CD4-positive, alpha-beta T cell treated with Interleukin-1 beta for 1 hour (primary cell): ENCODE data around the gene CFAP221.

ENCODE experiments used
- DNase-seq, 2 donors: peaks; one replicate each; pipeline ENCODE4 v3.0.0-alpha.2; 2020 to 2022

The CFAP221 gene

DNA sequence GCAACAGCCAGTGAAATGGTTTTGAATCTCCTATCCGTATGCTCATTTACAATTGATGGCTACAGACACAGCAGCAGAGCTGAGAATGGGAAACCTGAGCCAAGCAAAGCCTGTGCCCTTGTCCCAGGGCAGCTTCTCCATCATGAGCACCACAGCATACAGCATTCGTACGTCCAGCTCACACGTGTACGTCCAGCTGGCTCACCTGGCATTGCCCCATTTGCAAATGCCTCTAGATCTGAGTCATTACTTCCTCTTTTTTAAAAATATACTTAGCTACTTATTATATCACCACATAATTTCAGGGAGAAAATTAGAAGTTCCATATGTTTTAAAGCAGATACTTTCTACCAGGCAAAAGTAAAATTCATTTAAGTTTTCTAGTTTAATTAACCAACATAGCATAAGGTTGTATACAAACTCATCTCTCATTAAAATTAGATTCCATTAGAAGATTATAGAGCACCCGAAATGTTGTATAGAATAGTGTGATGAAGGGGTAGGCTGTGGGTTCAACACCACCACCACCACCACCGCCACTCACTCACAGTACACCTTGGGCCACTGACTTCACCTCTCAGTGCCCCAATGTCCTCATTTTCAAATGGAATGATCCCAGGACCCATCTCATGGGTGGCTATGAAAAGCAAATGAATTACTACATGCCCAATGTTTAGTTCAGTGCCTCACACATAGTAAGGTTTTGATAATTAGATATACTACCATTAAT is 103.4 kb downstream of the CFAP221 start:
- DNase-seq, result peak in 1 of 2 donors; percentile 30

DNA sequence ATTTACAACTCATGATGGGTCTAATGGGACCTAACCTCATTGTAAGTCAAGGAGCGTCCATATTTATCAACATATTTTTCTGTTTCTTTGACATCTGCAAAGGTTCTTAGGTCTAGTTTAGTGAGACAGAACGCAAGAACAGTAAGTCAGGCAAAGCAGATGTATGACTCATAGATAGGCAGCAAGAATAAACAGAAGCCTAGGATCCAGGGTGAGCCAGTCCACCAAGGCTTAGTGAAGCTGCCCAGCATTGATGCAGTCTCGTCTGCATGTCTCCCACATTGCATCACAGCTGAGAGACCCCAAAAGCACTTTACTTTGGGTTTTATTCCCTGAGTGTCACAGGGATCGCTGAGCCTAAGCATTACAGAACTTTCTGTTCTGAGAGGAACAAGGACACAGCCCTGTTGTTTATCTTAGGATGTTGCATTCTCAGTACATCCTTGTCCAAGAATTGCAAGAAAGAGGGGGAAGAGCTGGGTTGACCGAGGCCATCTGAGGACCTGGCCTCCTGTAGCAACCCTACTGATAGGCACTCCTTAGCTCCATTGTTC is 105.2 kb downstream of the CFAP221 start:
- no peak for DNase-seq

DNA sequence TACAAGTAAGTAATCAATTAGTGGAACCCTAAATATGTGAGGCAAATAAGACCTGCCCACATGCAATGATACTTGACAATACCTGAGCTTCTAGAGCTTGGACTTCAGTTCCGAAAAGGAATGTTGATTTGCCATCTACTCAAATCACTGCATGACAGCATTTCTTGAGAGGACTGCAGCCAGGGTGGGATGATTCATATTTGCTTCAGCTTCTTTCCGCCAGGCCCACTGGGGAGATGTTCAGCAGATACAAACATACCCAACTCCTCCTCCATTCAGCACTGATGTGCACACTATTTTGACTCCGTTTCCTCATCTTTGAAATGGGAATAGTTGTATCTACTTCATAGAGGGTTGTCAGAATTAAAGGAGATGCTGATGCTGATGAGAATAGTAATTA is 106.0 kb downstream of the CFAP221 start:
- no peak for DNase-seq

DNA sequence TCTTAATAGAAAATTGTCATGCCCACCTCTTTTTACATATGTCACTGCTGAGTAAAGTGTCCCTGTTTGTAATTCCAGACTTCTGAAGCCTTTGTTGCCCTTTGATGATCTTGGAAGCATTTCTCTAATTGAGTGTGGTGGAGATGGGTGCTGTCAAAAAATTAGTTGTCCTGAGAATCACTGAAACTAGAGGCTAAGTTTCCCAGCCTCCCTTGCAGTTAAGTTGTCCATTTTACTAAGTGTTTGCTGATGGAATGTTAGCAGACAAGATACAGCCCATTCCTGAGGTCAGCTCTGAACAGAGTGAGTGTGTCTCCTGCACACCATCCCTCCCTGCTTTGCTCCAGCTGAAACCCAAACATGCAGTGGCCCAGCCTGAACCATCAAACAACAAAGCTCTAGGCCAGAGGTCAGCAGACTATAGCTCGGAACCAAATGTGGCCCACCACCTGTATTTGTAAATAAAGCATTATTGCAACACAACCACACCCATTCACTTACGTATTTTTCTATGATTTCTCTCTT is 106.7 kb downstream of the CFAP221 start:
- DNase-seq, result no peak

GRCh38 chr2:119657466-119658145 is 113.4 kb downstream of the CFAP221 start:
- no peak for DNase-seq

DNA sequence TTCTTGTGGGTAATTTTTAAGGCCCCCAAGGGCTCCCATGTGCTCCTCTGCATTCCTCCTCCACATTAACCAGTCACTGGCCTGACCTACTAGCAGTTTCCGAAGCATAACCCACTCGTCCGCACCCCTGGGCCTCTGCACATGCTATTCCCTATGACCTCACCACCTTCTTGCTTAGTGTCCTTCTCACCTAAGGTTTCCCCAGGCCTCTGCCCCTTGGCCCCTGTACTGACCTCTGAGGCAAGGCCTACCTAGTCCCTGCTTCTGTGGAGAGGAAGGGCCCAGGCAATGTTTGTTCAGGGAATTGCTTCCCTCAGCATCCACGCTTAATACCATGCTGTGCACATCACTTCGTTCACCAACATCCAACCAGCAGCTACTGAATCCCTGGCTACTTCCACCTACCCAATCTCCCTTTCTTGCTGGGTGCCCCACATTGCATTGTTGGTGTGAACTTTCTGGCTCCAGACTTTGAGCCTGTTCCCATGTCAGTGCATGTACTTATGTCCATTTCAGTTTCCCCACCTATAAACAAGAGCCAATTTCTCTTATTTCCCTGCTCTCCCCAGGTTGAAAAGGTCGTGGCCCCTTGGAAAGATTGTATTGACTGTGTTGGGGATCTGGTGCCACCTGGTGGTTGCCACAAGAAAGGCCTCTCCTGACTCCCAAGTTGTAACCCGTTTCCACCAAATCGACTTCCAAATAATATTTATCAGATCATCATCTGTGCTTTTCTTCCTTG is 115.5 kb downstream of the CFAP221 start:
- peak; percentile 16 to 31 for DNase-seq

DNA sequence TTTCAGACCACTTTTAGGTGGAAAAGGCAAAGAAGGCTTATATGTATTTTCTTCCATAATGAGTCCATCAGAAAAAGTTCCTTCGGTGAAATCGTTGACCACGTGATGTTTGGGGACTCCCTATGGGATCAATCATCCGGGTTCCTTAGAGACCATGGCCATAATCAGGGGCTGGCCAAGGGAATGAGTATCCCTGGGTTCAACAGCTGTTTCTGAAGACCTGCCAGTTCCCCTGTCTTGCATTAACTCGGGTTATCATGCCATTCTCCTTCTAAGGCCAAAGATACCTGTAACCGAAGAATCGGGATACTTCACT is 116.1 kb downstream of the CFAP221 start:
- no peak for DNase-seq

- no peak for DNase-seq
These were observed 118.0 kb downstream of the CFAP221 start for GRCh38 chr2:119662297-119662696.

DNA sequence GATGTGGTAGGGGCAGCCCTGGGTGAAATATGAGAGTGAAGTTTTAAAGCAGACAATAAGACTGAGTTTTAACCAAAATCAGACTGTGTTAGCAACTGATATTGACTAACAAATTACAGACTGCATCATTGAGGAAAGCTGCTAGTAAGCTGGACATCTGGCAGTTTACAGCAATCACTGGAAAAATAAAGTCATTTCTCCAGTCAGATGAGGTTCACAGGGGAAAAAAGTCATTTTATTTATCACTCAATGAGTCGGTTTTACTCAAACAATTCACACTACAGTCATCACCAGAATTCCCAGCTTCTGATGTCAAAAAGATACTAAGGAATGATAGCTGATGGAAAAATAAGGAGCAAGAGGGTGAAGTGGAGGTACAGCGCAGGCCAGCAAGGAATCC is 124.3 kb downstream of the CFAP221 start:
- no peak for DNase-seq

GRCh38 chr2:119671016-119671415 is 126.8 kb downstream of the CFAP221 start:
- DNase-seq, result no peak

DNA sequence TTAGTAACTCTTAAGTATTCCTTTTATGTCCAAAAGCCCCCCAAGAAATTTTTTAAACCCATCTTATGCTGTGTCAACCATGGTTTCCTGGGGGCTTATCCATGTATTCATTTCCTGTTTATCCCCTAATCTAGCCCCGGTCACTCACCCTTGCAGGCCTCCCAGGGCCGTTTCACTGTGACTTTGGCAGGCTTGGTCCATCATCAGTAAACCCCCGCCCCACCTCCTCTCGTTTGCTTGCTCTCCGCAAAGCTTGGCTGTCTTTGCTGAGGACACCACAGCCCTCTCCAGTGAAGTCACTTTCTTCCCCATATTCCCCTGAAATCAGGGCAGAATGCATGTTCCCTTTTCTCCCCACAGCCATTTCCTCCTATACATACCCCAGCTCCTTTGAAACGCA is 127.5 kb downstream of the CFAP221 start:
- DNase-seq, result no peak

DNA sequence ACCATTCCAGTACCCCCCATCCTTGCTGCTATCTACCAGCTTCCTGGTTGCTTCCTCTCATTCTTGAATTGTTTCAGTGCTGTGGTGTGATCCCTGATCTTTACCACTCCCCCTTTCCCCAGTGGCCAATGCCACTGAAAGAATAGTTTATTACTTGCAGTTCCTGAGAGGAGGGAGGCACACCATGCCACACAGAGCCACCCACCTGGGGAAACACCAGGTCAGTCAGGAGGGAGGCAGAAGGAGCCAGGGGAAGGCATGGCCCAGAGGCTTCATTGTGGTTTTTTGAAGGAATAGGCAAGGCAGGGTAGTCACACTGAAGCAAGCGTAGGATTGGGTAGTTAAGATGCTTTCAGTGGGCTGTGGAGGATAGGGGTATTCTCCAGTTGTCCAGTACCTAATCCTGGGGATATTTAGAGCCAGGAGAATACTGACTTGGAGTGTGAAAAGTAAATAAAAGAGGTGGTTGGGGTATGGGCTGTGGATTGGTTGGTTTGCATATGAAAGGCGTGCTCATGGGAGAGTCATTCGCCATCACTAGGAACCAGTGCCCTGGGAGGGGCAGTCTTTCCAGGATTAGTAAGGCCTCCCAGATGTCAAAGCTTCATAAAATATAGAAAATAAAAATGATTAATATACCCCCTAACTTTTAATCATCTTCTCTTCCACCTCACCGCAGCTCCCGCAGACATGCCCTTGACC is 128.1 kb downstream of the CFAP221 start:
- DNase-seq, result no peak

DNA sequence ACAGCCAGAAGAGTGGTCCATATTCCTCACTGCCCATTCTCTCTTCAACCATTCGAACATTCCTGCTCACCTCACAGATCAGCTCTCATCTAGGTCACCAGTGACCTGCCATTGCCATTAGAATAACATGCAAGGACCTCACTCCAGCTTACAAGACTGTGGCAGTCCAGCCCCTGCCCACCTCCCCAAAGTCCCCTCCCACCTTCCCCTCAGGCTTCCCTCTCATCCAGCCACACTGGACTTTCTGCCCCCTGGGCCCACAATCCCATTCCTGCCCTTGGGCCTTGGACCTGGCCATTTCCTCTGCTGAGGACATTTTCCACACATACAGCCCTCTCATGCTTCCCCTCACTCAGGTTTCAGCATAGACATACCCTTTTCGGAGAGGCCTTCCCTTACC is 129.5 kb downstream of the CFAP221 start:
- no peak for DNase-seq

- no peak for DNase-seq
These were observed 130.7 kb downstream of the CFAP221 start for GRCh38 chr2:119674711-119675500.

GRCh38 chr2:119678021-119678656 is 133.9 kb downstream of the CFAP221 start:
- DNase-seq, result no peak

GRCh38 chr2:119679526-119679837 is 135.2 kb downstream of the CFAP221 start:
- DNase-seq, result peak in 1 of 2 donors; percentile 8

- DNase-seq, result no peak
These were observed 135.6 kb downstream of the CFAP221 start for GRCh38 chr2:119679846-119680245.

DNA sequence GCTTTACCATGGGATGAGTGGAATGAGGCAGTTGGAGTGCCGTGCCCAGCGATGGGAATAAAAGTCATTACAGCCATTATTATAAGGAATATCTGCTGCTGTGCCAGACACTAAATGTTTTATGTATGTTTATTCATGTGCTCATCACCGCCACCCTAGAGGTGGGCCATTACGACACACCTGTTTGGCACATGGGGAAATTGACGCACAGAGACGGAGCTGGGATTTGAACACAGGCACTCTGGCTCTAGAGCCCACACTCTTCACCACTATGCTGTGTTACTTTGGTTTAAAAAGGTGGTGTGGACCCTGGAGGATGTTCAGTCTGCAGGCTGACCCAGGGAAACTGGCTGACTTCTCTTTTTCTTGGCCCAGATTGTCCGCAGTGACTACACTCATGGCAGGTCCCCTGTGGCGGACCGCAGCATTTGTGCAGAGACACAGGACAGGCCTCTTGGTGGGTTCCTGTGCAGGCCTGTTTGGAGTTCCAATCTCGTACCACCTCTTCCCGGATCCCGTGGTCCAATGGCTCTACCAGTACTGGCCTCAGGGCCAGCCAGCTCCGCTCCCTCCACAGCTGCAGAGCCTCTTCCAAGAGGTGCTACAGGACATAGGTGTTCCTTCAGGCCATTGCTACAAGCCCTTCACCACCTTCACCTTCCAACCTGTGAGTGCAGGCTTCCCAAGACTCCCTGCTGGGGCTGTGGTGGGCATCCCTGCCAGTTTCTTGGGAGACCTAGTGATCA is 136.4 kb downstream of the CFAP221 start:
- DNase-seq, result no peak

DNA sequence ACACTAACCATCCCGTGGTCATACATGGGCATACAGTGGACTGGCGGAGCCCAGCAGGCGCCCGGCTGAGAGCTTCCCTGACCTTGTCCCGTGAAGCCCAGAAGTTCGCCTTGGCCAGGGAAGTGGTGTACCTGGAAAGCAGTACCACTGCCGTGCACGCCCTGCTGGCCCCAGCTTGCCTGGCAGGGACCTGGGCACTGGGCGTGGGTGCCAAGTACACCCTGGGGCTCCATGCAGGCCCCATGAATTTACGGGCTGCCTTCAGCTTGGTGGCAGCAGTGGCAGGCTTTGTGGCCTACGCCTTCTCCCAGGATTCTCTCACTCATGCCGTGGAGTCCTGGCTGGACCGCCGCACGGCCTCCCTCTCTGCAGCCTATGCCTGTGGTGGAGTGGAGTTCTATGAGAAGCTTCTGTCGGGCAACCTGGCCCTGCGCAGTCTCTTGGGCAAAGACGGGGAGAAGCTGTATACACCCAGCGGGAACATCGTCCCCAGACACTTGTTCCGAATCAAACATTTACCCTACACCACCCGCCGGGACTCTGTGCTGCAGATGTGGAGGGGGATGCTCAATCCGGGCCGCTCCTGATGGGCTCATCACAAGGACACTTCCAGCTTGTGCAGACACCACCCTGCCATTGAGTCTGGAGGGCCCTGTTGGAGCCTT is 137.1 kb downstream of the CFAP221 start:
- DNase-seq, result no peak

GRCh38 chr2:119681868-119682220 is 137.6 kb downstream of the CFAP221 start:
- no peak for DNase-seq
